CD4-positive, alpha-beta T cell treated with Interleukin-1 beta for 1 hour (primary cell): Measurements from ENCODE around the gene RPS24.
"Not testable (repeated sequence)": the region's sequence is repeated elsewhere in the genome, so short reads cannot be mapped to it uniquely, and the experiment has no call there.

ENCODE experiments used
- DNase-seq, 2 donors: peaks; one replicate each; pipeline ENCODE4 v3.0.0-alpha.2; 2020 to 2022

Gene RPS24

DNA sequence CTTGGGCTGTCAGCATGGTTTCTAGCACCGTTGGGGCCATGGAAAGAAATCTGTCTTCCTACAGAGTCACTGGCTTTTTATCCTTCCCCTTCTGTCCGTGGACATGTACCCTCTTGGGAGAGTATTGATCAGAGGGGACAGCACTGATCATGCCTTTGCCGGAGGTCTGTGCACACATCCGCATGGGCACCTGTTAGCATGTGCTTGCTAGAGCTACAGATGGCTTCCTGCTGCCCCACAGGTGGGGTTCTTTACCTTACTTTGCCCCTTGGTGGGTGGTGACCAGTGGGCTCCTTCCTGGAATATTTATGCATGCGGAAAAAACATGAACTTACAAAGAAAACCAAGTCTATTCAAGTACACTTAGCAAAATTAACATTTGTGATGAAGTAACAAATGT lies 24.9 kb downstream of the RPS24 start:
- DNase-seq, result no peak

- no peak for DNase-seq
These were observed 26.4 kb downstream of the RPS24 start for GRCh38 chr10:78059906-78060702.

DNA sequence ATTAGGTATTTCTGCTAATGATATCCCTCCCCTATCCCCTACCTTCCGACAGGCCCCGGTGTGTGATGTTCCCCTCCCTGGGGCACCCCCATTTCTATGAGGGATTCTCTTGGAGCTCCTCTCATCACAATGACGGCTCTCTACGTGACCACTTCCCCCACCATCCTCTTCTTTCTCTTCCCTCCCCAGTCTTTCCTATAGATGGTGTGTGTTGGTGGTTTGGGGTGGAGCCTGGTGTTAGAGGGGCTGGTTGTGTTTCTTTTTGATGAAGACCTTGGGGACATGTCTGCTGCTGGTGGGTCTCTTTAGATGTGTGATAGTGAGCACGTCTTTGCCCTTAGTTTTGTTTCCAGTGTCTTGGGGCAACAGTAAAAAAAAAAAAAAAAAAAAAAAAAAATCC lies 28.6 kb downstream of the RPS24 start:
- DNase-seq, result no peak

DNA sequence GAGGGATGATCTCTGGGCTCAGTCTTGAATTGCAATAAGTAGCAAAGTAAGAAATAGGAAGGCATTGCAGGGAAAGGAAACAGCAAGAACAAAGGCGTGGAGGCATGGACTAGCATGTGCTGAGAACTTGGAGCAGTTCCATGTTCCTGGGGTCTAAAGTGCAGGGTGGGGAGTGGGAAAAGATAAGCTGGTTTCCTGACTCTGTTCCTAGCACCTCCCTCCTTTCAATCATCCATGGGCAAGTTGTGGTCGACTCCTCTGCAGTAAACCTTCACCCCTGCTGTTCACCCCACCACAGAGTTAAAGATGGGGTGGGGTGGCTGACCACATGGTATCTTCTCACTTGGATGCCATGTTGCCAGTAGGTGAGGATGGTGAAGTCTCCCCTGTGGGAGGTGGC lies 29.6 kb downstream of the RPS24 start:
- DNase-seq, result no peak

DNA sequence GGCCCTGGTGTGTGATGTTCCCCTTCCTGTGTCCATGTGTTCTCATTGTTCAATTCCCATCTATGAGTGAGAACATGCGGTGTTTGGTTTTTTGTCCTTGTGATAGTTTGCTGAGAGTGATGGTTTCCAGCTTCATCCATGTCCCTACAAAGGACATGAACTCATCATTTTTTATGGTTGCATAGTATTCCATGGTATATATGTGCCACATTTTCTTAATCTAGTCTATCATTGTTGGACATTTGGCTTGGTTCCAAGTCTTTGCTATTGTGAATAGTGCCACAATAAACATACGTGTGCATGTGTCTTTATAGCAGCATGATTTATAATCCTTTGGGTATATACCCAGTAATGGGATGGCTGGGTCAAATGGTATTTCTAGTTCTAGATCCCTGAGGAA lies 31.3 kb downstream of the RPS24 start:
- DNase-seq, result not testable (repeated sequence)

GRCh38 chr10:78065611-78066010 lies 31.9 kb downstream of the RPS24 start:
- DNase-seq, result no peak

GRCh38 chr10:78066012-78066411 lies 32.3 kb downstream of the RPS24 start:
- DNase-seq, result no peak

DNA sequence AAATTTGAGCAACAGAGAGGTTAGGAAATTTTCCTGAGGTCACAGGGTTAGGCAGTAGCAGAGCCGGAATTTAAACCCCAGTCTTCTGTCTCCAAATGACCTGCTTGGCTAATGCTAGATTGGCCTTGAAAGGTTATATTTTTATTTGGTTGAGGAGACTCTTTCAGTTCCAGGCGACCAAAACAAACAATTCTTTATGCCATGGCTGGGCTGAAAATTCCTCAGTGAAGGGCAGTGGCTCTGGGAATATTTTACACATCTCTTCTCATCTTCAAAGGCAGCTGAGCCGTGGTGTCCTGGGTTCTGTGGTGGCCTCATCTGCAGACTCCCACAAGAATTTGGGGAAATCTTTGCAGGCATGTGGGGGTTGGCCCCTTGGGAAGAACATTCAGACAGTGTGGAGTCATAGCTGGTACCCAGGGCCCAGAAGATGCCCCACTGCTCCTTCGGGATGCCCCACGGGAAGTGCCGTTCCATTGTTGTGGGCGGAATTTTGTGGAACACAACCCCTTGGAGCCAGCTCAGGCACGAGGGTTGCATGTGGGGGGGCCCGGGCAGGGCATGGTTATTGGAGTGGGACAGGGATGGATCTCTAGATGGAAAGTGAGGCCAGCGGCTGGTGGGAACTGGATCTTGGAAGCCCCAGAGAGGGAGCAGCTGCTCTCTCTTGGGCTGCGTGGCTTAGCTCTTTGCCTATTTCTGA lies 33.2 kb downstream of the RPS24 start:
- DNase-seq, result no peak

- no peak for DNase-seq
These were observed 35.5 kb downstream of the RPS24 start for GRCh38 chr10:78069151-78069550.

GRCh38 chr10:78070064-78070463 lies 36.4 kb downstream of the RPS24 start:
- DNase-seq, result not testable (repeated sequence)

GRCh38 chr10:78070726-78071125 lies 37.1 kb downstream of the RPS24 start:
- no peak for DNase-seq

- no peak for DNase-seq
These were observed 37.6 kb downstream of the RPS24 start for GRCh38 chr10:78071140-78071856.

- no peak for DNase-seq
These were observed 38.2 kb downstream of the RPS24 start for GRCh38 chr10:78071857-78072179.

DNA sequence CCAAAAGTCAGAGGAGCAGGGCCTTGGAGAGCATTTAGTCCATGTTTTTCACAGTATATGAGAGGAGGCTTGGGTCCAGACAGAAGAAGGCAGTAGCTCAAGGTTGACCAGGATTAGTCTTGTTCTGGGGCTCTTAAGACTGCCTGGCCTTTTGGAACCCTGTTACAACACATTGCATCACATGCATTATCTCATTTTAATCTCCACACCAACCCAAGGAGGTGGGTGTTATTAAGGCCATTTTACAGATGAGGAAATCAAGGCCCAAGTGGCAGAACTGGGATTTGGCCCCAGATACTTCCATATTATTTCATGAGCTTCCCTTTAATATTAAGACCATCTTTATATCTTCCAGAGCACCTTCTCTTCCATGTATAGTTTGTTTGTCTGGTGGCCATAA lies 38.8 kb downstream of the RPS24 start:
- no peak for DNase-seq

DNA sequence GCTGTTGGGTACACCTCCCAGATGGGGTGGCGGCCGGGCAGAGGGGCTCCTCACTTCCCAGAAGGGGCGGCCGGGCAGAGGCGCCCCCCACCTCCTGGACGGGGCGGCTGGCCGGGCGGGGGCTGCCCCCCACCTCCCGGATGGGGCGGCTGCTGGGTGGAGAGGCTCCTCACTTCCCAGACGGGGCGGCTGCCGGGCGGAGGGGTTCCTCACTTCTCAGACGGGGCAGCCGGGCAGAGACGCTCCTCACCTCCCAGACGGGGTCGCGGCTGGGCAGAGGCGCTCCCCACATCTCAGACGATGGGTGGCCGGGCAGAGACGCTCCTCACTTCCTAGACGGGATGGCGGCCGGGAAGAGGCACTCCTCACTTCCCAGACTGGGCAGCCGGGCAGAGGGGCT lies 42.1 kb downstream of the RPS24 start:
- DNase-seq, result not testable (repeated sequence)

DNA sequence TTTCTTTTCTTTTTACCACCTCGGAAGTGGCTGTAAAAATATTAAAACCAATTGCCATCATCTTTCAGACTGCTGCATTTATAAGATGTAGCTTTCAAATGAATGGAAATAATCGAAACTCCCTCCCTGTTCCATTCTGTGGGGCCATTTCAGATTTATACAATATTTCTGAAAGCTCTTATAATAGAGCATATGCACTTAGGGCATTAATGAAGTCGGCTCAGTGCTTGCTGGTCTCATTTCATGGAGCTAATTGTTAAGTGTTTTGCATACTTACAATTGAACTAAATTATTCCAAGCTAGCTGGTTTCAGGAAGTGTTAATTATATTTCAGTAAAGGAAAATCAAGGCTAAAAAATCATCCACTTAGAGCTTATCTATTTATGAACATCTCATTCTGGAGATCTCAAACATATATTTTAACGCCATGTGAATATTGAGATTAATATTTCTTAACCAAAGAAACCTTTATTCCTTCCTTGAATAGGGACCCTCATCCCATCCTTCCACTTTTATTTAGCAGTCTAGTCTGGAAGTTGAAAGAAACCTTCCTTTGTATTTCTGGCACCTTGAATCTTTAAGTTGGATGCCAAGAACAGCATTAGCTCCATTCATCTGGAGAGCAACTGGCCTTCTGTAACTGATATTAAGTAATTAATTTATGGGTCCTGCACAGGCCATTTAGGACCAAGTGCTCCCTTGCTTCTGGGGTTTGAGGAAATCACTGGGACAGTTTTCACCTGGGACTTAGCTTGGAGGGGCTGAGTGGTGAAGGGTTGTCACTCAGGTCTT lies 45.1 kb downstream of the RPS24 start:
- no peak for DNase-seq

DNA sequence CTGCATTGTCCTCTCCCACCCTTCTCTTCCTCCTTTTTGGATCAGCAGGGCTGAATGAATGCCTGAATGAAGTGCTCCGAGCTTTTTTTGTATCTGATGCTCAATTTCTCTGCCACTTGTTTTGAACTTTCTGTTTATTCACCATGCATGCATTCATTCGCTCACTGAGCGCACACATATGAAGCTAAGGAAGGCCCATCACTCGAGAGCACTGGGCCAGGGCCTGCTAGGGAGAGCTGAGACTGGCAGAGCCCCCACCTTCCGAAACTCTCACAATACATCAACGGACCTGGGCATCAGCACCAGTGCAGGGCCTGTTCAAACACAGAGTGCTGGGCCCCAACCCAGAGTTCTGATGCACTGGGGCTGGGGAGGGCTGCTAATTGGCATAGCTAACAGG lies 45.7 kb downstream of the RPS24 start:
- no peak for DNase-seq

GRCh38 chr10:78081292-78081691 lies 47.6 kb downstream of the RPS24 start:
- no peak for DNase-seq

DNA sequence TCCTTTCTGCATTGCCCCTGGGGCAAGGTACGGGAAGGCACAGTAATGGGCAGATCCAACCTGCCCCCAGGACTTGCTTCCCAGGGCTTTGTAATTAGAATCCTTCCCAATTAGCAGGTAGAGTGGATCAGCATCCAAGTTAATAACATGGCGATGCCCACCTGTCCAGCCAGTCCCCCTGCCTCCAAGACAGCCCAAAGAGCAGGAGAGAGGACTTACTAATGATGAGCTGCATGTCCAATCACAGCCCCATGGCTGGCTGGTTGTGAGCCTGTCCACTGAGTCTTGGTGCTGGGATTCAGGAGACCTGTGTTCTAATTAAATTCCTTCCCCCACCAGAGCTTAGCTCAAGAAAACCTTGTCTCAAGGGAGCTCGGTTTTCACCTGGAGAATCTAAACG lies 49.0 kb downstream of the RPS24 start:
- no peak for DNase-seq
